Liver (tissue), 3 donors: ENCODE data around the gene CCDC50.

Source experiments
- GABPA ChIP-seq, 2 donors: IDR thresholded peaks in 1 of 2; conservative IDR thresholded peaks in 1 of 2; 2 replicates each; pipeline ENCODE4 v1.6.1; 2016; ENCODE audit warnings: antibody characterized with exemption in 2 of 2, mild to moderate bottlenecking in 1 of 2, moderate library complexity in 1 of 2
- JUND ChIP-seq, 2 donors: IDR thresholded peaks; 2 replicates each; pipeline ENCODE4 v1.6.1; 2016; ENCODE audit warnings: antibody characterized with exemption in 2 of 2
- NR2F2 ChIP-seq: IDR thresholded peaks from 2 replicates; pipeline ENCODE4 v1.6.1; 2016; ENCODE audit warnings: antibody characterized with exemption
- SP1 ChIP-seq: IDR thresholded peaks from 2 replicates; pipeline ENCODE4 v1.6.1; 2018; ENCODE audit warnings: antibody characterized with exemption, mild to moderate bottlenecking
- TAF1 ChIP-seq: conservative IDR thresholded peaks from 2 replicates; pipeline ENCODE4 v1.6.1; 2016; ENCODE audit warnings: antibody characterized with exemption, mild to moderate bottlenecking
- TF ChIP-seq, protein P1 (sequence below): IDR thresholded peaks from 2 replicates; pipeline ENCODE4 v1.6.1; 2016; ENCODE audit warnings: antibody characterized with exemption
- TF ChIP-seq, protein P2 (sequence below): fragments of 150-350 bp; IDR thresholded peaks from 2 replicates; pipeline ENCODE4 v1.5.1; 2017; ENCODE audit warnings: improper control_type of control experiment, low read depth, low read length; ENCODE audit not compliant: missing input control
- TF ChIP-seq, protein P3 (sequence below): IDR thresholded peaks from 2 replicates; pipeline ENCODE4 v1.6.1; 2016; ENCODE audit warnings: antibody characterized with exemption, mild to moderate bottlenecking
- donor health status: healthy.
- donor health status: healthy.

- TF ChIP-seq GABPA (IDR thresholded peaks at IDR 0.05 in 1 of 2, conservative IDR thresholded peaks at IDR 0.05 in 1 of 2) = no peak
- TF ChIP-seq, protein P1, sequence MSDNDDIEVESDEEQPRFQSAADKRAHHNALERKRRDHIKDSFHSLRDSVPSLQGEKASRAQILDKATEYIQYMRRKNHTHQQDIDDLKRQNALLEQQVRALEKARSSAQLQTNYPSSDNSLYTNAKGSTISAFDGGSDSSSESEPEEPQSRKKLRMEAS = no peak
- TF ChIP-seq, protein P2, sequence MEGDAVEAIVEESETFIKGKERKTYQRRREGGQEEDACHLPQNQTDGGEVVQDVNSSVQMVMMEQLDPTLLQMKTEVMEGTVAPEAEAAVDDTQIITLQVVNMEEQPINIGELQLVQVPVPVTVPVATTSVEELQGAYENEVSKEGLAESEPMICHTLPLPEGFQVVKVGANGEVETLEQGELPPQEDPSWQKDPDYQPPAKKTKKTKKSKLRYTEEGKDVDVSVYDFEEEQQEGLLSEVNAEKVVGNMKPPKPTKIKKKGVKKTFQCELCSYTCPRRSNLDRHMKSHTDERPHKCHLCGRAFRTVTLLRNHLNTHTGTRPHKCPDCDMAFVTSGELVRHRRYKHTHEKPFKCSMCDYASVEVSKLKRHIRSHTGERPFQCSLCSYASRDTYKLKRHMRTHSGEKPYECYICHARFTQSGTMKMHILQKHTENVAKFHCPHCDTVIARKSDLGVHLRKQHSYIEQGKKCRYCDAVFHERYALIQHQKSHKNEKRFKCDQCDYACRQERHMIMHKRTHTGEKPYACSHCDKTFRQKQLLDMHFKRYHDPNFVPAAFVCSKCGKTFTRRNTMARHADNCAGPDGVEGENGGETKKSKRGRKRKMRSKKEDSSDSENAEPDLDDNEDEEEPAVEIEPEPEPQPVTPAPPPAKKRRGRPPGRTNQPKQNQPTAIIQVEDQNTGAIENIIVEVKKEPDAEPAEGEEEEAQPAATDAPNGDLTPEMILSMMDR = no peak
- TF ChIP-seq SP1 = no peak
- TF ChIP-seq NR2F2 = no peak
- TF ChIP-seq TAF1 = no peak
- no peak for TF ChIP-seq JUND (IDR thresholded peaks at IDR 0.05)
- TF ChIP-seq, protein P3, sequence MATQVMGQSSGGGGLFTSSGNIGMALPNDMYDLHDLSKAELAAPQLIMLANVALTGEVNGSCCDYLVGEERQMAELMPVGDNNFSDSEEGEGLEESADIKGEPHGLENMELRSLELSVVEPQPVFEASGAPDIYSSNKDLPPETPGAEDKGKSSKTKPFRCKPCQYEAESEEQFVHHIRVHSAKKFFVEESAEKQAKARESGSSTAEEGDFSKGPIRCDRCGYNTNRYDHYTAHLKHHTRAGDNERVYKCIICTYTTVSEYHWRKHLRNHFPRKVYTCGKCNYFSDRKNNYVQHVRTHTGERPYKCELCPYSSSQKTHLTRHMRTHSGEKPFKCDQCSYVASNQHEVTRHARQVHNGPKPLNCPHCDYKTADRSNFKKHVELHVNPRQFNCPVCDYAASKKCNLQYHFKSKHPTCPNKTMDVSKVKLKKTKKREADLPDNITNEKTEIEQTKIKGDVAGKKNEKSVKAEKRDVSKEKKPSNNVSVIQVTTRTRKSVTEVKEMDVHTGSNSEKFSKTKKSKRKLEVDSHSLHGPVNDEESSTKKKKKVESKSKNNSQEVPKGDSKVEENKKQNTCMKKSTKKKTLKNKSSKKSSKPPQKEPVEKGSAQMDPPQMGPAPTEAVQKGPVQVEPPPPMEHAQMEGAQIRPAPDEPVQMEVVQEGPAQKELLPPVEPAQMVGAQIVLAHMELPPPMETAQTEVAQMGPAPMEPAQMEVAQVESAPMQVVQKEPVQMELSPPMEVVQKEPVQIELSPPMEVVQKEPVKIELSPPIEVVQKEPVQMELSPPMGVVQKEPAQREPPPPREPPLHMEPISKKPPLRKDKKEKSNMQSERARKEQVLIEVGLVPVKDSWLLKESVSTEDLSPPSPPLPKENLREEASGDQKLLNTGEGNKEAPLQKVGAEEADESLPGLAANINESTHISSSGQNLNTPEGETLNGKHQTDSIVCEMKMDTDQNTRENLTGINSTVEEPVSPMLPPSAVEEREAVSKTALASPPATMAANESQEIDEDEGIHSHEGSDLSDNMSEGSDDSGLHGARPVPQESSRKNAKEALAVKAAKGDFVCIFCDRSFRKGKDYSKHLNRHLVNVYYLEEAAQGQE = no peak
Measured at GRCh38 chr3:191301017-191301416, 28.2 kb upstream of the CCDC50 start.
